Measurements from ENCODE around the gene SAMD4B.
A peak's percentile ranks its signal among the peaks of the same experiment; 100 is the strongest.

The SAMD4B gene

GRCh38 chr19:39434123-39435076 lies 92.2 kb downstream of the SAMD4B start:
- Histone ChIP-seq H3K4me1 (ENCODE audit: control insufficient read depth, insufficient read depth, low read length) (peaks cover 24% of the 10 kb centered on the region), H3K27me3 (ENCODE audit: control insufficient read depth, insufficient read depth, low read length) (no peaks in the 10 kb centered on the region), H3K9ac (ENCODE audit: low read length) (peak overlapping the region; percentile 100), H3K27ac (ENCODE audit: low read depth, low read length) (peak overlapping the region; percentile 97), H3K36me3 (ENCODE audit: control insufficient read depth, insufficient read depth, low read length) (peaks cover 34% of the 10 kb centered on the region), H3K9me3 (ENCODE audit: control insufficient read depth, insufficient read depth, low read depth, low read length) (no peaks in the 10 kb centered on the region), H3K4me3 (ENCODE audit: low read depth, low read length) (peak overlapping the region; percentile 99)
